ENCODE measurements around the gene C6orf120.

DNA sequence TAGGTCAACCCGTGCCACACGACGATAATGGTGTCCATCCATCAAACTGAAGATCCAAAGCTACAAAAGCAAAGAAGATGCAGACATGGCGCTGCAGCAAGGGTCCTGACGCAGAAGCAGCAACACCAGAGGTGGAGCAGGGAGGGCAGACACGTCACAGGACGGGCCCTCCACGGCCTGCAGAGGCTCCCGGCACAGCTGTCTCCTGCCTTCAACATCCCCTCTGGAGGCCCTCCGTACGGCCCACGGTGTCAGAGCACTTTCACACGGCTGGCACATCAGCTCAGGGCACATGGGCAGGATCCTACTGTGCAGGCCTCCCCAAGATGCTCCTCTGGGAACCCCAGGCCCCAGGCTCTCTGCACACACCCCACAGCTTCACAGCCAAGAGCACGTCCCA lies 37.7 kb upstream of the C6orf120 start:
- TF ChIP-seq, protein P1, sequence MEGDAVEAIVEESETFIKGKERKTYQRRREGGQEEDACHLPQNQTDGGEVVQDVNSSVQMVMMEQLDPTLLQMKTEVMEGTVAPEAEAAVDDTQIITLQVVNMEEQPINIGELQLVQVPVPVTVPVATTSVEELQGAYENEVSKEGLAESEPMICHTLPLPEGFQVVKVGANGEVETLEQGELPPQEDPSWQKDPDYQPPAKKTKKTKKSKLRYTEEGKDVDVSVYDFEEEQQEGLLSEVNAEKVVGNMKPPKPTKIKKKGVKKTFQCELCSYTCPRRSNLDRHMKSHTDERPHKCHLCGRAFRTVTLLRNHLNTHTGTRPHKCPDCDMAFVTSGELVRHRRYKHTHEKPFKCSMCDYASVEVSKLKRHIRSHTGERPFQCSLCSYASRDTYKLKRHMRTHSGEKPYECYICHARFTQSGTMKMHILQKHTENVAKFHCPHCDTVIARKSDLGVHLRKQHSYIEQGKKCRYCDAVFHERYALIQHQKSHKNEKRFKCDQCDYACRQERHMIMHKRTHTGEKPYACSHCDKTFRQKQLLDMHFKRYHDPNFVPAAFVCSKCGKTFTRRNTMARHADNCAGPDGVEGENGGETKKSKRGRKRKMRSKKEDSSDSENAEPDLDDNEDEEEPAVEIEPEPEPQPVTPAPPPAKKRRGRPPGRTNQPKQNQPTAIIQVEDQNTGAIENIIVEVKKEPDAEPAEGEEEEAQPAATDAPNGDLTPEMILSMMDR (IDR thresholded peaks at IDR 0.05), result no peak
- TF ChIP-seq POLR2A (IDR thresholded peaks at IDR 0.05) (no peak), EP300 (IDR thresholded peaks at IDR 0.05) (no peak)

Measured in upper lobe of left lung (tissue), 4 donors.